K562 (cell line): ENCODE results near the gene CACTIN. TPM values are rescaled to one million over a fixed set of nuclear protein-coding genes. Genes with fewer than 3 reads are reported as not detected.
A peak's percentile ranks its signal among the peaks of the same experiment; 100 is the strongest.

Experiments used
- FOXK2 ChIP-seq, 2 experiments: fragments of 450-650 bp; IDR thresholded peaks in 1 of 2; conservative IDR thresholded peaks in 1 of 2; 2 replicates each; pipeline ENCODE4 v1.6.1; 2016; ENCODE audit warnings: low read depth in 2 of 2, mild to moderate bottlenecking in 1 of 2
- SP1 ChIP-seq: sonication (generic); formaldehyde crosslinking; IDR thresholded peaks from 2 replicates; pipeline ENCODE4 v1.8.1; 2022; ENCODE audit warnings: mild to moderate bottlenecking, missing genetic modification reagents
- TSHZ1 ChIP-seq: fragments of 250-450 bp; sonication (Bioruptor Pico); IDR thresholded peaks from 2 replicates; pipeline ENCODE4 v1.4.0; 2020; ENCODE audit warnings: mild to moderate bottlenecking, moderate library complexity
- ZMIZ1 ChIP-seq, 2 experiments: fragments of 150-350 bp in 1 of 2; IDR thresholded peaks; 2 replicates each; pipeline ENCODE4 v1.6.1; 2012 to 2016; ENCODE audit warnings: low read depth in 2 of 2, low read length in 2 of 2, mild to moderate bottlenecking in 1 of 2, moderate library complexity in 1 of 2
- ZNF239 ChIP-seq: fragments of 250-450 bp; sonication (Bioruptor Pico); IDR thresholded peaks from 2 replicates; pipeline ENCODE4 v1.4.0; 2020; ENCODE audit warnings: mild to moderate bottlenecking
- ZNF668 ChIP-seq: fragments of 250-450 bp; sonication (Bioruptor Pico); IDR thresholded peaks from 2 replicates; pipeline ENCODE4 v1.8.0; 2022; ENCODE audit warnings: mild to moderate bottlenecking, inconsistent platforms
- ZNF830 ChIP-seq: fragments of 250-450 bp; sonication (Bioruptor Pico); IDR thresholded peaks from 2 replicates; pipeline ENCODE4 v1.5.0; 2021; ENCODE audit warnings: mild to moderate bottlenecking
- polyA plus RNA-seq, 8 experiments: library from polyadenylated mRNA; depleted of rRNA in 4 of 8; stranded (reverse) in 5 of 8; unstranded in 3 of 8; fragments of >200 nt; fragmentation: Nextera tagmentation in 2 of 8; fragmentation: Illumina TruSeq in 1 of 8; extraction: Ambion mirVana in 2 of 8; extraction: Trizol in 1 of 8; gene quantifications; 2 replicates each; pipeline versions ENCODE4 v1.2.1 to v1.2.3, GENCODE V29; 2011 to 2014; ENCODE audit warnings: inconsistent platforms in 1 of 8, missing spikeins in 1 of 8
- total RNA-seq, 7 experiments: library from RNA; depleted of rRNA in 6 of 7; stranded (reverse); fragments of >200 nt in 6 of 7; fragmentation: Illumina TruSeq in 2 of 7; extraction: Trizol in 2 of 7; gene quantifications; 2 replicates each; pipeline versions ENCODE4 v1.2.1 to v1.2.3, GENCODE V29; 2011 to 2021; ENCODE audit warnings: low replicate concordance in 1 of 7
- TF ChIP-seq, protein P1 (sequence below), 2 experiments: IDR thresholded peaks; 2 replicates each; pipeline ENCODE4 v1.6.1; 2012; ENCODE audit warnings: improper control_type of control experiment in 2 of 2, low read depth in 2 of 2, low read length in 2 of 2, borderline replicate concordance in 1 of 2
- TF ChIP-seq, protein P2 (sequence below): fragments of 450-650 bp; IDR thresholded peaks from 2 replicates; pipeline ENCODE4 v1.6.1; 2016; ENCODE audit warnings: borderline replicate concordance

The CACTIN gene
- total and polyA plus RNA-seq, 9 of the 15 experiments (the other 6 are each of a cell fraction or from before 2014, with no cell fraction given), result 0.15 to 49.2 (median 15.0) TPM

- 0 out of 4 replicates have a peak, but pooled peaks of 1 of the 2 experiments have one; percentile 43 for TF ChIP-seq ZMIZ1 (IDR thresholded peaks at IDR 0.05; ENCODE audit: low read depth in 2 of 2, low read length in 2 of 2)
- TF ChIP-seq ZNF239 (CRISPR knock-in tag), result no peak
- peak; percentile 73 to 81; a peak in 3 of 4 replicates for TF ChIP-seq FOXK2 (conservative IDR thresholded peaks at IDR 0.05 in 1 of 2, IDR thresholded peaks at IDR 0.05 in 1 of 2; ENCODE audit: low read depth in 2 of 2)
- TF ChIP-seq ZNF668, result no peak
- TF ChIP-seq, protein P1, sequence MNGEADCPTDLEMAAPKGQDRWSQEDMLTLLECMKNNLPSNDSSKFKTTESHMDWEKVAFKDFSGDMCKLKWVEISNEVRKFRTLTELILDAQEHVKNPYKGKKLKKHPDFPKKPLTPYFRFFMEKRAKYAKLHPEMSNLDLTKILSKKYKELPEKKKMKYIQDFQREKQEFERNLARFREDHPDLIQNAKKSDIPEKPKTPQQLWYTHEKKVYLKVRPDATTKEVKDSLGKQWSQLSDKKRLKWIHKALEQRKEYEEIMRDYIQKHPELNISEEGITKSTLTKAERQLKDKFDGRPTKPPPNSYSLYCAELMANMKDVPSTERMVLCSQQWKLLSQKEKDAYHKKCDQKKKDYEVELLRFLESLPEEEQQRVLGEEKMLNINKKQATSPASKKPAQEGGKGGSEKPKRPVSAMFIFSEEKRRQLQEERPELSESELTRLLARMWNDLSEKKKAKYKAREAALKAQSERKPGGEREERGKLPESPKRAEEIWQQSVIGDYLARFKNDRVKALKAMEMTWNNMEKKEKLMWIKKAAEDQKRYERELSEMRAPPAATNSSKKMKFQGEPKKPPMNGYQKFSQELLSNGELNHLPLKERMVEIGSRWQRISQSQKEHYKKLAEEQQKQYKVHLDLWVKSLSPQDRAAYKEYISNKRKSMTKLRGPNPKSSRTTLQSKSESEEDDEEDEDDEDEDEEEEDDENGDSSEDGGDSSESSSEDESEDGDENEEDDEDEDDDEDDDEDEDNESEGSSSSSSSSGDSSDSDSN (IDR thresholded peaks at IDR 0.05; ENCODE audit: borderline replicate concordance in 1 of 2, low read depth in 2 of 2, low read length in 2 of 2), result peak in 1 of 2 experiments; percentile 67; a peak in 1 of 4 replicates
- no peak for TF ChIP-seq ZNF830 (CRISPR knock-in tag)
- no peak for TF ChIP-seq TSHZ1 (CRISPR knock-in tag)
- TF ChIP-seq, protein P2, sequence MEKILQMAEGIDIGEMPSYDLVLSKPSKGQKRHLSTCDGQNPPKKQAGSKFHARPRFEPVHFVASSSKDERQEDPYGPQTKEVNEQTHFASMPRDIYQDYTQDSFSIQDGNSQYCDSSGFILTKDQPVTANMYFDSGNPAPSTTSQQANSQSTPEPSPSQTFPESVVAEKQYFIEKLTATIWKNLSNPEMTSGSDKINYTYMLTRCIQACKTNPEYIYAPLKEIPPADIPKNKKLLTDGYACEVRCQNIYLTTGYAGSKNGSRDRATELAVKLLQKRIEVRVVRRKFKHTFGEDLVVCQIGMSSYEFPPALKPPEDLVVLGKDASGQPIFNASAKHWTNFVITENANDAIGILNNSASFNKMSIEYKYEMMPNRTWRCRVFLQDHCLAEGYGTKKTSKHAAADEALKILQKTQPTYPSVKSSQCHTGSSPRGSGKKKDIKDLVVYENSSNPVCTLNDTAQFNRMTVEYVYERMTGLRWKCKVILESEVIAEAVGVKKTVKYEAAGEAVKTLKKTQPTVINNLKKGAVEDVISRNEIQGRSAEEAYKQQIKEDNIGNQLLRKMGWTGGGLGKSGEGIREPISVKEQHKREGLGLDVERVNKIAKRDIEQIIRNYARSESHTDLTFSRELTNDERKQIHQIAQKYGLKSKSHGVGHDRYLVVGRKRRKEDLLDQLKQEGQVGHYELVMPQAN, result peak; percentile 87; the same call in 1 of the 2 replicates
- TF ChIP-seq SP1 (CRISPR knock-in tag), result peak; percentile 100
These were observed at the start of gene CACTIN (continued) for GRCh38 chr19:3626473-3627350.
